AG08395 (cell line): ENCODE data around the gene INSYN2A.

Experiments
- DNase-seq: peaks from one replicate; pipeline ENCODE4 v3.0.0; 2012; ENCODE audit warnings: mixed read lengths, low spot score

Gene INSYN2A

GRCh38 chr10:127151981-127152699, 44.3 kb downstream of the INSYN2A start:
- DNase-seq, result no peak

- DNase-seq, result no peak
Measured at GRCh38 chr10:127151541-127151940, 44.9 kb downstream of the INSYN2A start.

GRCh38 chr10:127150136-127150535, 46.3 kb downstream of the INSYN2A start:
- peak; percentile 55 for DNase-seq

GRCh38 chr10:127149501-127150081, 46.8 kb downstream of the INSYN2A start:
- no peak for DNase-seq

GRCh38 chr10:127148933-127149220, 47.5 kb downstream of the INSYN2A start:
- DNase-seq, result peak; percentile 77

- peak; percentile 70 for DNase-seq
Measured at GRCh38 chr10:127148066-127148932, 48.1 kb downstream of the INSYN2A start.

GRCh38 chr10:127146661-127147060, 49.7 kb downstream of the INSYN2A start:
- DNase-seq, result no peak
